RWPE1 (cell line): Measurements from ENCODE around the gene PARL.
A peak's percentile ranks its signal among the peaks of the same experiment; 100 is the strongest.

Experiments used
- CTCF ChIA-PET: fragments of 350-600 bp; sonication (Branson Sonifier 250); formaldehyde crosslinking; extraction: SDS; loops from one replicate; lab custom pipeline; 2021; lab: Yijun Ruan, JAX
- POLR2A ChIA-PET: fragments of 400-600 bp; formaldehyde crosslinking; extraction: SDS; loops from one replicate; lab custom pipeline; 2020; ENCODE audit warnings: antibody characterized with exemption; ENCODE audit not compliant: low non-redundant PET; lab: Yijun Ruan, JAX
- DNase-seq: peaks from one replicate; pipeline ENCODE4 v3.0.0; 2012; ENCODE audit warnings: low spot score
- H3K27ac ChIP-seq: fragments of 450-650 bp; 2 replicates; pipeline ENCODE4 v1.5.1; 2017
- TF ChIP-seq, protein P1 (sequence below): fragments of 450-650 bp; conservative IDR thresholded peaks from 2 replicates; pipeline ENCODE4 v1.5.1; 2017; ENCODE audit warnings: low read depth, mild to moderate bottlenecking

PARL gene

DNA sequence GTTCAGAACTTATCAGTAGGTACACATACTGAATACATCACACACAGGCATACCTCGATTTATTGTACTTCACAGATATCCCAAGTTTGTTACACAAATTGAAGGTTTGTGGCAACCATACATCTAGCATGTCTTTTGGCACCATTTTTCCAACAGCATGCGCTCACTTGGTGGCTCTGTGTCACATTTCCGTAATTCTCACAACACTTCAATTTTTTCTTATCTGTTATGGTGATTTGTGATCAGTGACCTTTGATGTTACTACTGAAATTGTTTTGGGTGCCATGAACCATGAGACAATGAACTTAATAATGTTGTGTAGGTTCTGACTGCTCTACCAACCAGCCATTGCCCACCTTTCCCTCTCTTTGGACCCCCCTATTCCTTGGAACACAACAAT is 10.8 kb downstream of the PARL start:
- POLR2A ChIA-PET, result interaction anchor here (0.8 kb wide), 1 partner anchor 11 kb away, joined by 8 read pairs; the partner anchor contains the start of gene PARL
- no peak for DNase-seq
- CTCF ChIA-PET, result no interaction called here
- H3K27ac ChIP-seq, result no peak overlapping the region
- TF ChIP-seq, protein P1, sequence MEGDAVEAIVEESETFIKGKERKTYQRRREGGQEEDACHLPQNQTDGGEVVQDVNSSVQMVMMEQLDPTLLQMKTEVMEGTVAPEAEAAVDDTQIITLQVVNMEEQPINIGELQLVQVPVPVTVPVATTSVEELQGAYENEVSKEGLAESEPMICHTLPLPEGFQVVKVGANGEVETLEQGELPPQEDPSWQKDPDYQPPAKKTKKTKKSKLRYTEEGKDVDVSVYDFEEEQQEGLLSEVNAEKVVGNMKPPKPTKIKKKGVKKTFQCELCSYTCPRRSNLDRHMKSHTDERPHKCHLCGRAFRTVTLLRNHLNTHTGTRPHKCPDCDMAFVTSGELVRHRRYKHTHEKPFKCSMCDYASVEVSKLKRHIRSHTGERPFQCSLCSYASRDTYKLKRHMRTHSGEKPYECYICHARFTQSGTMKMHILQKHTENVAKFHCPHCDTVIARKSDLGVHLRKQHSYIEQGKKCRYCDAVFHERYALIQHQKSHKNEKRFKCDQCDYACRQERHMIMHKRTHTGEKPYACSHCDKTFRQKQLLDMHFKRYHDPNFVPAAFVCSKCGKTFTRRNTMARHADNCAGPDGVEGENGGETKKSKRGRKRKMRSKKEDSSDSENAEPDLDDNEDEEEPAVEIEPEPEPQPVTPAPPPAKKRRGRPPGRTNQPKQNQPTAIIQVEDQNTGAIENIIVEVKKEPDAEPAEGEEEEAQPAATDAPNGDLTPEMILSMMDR, result no peak

DNA sequence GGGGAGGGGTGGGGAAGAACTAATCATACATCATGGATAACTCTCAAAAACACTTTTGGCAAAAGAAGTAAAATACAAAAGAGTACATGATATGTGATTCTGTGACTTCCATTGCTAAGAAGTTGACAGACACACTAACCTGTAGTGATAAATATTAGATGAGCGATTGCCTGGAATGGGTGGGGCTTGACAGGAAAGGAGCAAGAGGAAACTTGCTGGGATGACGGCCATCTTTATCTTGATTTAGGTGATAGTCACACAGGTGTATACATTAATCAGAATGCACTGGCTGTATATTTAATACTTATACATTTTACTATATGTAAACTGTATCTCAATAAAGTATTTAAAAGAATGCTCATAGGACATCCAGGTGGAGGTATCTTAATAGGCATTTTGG is 13.1 kb downstream of the PARL start:
- H3K27ac ChIP-seq, result no peak overlapping the region
- peak; percentile 26 for DNase-seq
- ChIA-PET CTCF (interaction anchor here (0.6 kb wide), 1 partner anchor 59 kb away, joined by 3 read pairs; no protein-coding TSS in a partner anchor), POLR2A (no interaction called here)
- TF ChIP-seq, protein P1, result no peak

DNA sequence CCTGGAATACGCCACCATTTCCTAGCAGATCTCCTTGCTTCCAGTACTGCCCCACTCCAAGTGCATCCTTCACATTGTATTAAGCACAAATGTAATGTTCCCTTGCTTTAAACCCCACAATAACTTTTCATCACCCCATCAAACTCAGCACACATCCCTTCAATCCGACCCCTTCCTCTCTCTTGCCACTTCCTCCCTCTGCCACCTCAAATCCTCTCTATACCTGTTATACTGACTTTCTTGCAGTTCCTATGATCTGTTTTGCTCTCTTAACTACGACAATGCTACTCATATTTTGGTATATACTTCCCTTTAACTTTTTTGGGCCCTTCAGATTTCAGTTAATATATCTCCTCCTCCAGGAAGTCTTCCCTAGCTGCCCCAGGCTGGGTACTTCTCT is 14.1 kb downstream of the PARL start:
- TF ChIP-seq, protein P1, result no peak
- no peak overlapping the region for H3K27ac ChIP-seq
- POLR2A ChIA-PET, result no interaction called here
- no peak for DNase-seq
- CTCF ChIA-PET, result no interaction called here

DNA sequence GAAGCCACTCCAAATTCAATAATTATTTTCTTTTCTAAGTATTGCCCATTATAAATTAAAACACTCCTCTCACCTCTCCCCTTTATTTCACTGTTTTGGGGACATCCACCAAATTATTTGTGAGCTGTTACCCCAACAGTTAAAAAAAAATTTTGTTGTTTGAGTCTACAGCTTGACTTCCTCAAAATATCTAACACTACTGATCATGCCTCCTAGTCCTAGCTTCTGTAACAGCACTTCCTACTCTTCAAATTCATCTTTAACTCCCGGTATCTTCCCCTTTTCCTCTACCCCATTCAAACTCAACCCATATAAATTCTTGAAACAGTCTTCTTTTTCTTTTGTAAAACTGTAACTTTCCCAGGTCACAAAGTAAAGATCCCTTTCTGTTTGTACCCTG is 15.9 kb downstream of the PARL start:
- POLR2A ChIA-PET, result interaction anchor here (0.6 kb wide), 1 partner anchor 174 kb away, joined by 3 read pairs; no protein-coding TSS in a partner anchor
- DNase-seq, result no peak
- CTCF ChIA-PET, result no interaction called here
- no peak overlapping the region for H3K27ac ChIP-seq
- TF ChIP-seq, protein P1, result no peak

DNA sequence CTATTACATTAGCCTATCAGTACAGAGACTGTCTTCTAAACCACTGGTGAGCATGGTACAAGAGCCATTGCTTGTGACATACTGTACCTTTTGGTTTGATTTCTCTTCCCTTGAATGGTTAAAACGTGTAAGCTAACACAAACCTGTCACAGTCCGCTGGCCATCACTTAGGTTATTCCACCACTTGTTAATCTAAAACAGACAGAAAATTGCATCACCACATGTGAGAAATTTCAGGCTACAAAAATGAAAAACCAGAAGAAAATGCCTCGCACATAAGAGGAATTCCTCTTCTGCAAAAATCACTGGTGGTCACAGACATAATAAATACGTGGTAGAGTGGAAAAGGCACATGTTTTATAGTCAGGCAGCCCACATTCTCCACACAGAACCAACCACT is 22.1 kb downstream of the PARL start:
- no peak overlapping the region for H3K27ac ChIP-seq
- ChIA-PET POLR2A (no interaction called here), CTCF (interaction anchor here (0.7 kb wide), 1 partner anchor 17 kb away, joined by 3 read pairs; no protein-coding TSS in a partner anchor)
- TF ChIP-seq, protein P1, result no peak
- DNase-seq, result no peak

DNA sequence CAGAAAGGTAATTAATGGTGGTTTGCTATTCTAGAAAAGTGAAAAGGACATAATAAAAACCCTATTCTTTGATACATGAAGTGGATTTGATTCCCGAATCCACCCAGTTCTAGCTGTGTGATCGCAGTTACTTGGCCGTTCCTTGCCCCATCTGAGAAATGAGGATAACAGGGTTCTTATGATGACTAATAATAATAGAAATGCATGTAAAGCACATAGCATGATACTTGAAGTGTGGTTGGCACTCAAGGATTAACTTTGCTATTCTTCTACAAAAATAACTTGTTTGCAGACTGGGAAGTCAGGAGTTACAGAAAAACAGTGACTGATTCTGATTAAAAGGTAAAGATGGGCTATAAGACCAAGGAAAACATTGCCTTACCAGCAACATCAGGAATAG is 26.8 kb downstream of the PARL start:
- no peak overlapping the region for H3K27ac ChIP-seq
- ChIA-PET CTCF (no interaction called here), POLR2A (no interaction called here)
- TF ChIP-seq, protein P1, result no peak
- no peak for DNase-seq
